DND-41 (cell line): ENCODE data around the gene CPNE9.

Experiments used
- EZH2 ChIP-seq: IDR thresholded peaks from 3 replicates; pipeline ENCODE4 v1.6.1; 2012; ENCODE audit warnings: borderline replicate concordance, low read depth, mild to moderate bottlenecking, moderate library complexity, low read length, inconsistent platforms; ENCODE audit not compliant: severe bottlenecking
- TF ChIP-seq, protein P1 (sequence below): IDR thresholded peaks from 2 replicates; pipeline ENCODE4 v1.5.1; 2012; ENCODE audit warnings: borderline replicate concordance, low read length, moderate library complexity, mild to moderate bottlenecking; ENCODE audit not compliant: poor library complexity, severe bottlenecking; ENCODE audit errors: extremely low read depth

- TF ChIP-seq, protein P1, sequence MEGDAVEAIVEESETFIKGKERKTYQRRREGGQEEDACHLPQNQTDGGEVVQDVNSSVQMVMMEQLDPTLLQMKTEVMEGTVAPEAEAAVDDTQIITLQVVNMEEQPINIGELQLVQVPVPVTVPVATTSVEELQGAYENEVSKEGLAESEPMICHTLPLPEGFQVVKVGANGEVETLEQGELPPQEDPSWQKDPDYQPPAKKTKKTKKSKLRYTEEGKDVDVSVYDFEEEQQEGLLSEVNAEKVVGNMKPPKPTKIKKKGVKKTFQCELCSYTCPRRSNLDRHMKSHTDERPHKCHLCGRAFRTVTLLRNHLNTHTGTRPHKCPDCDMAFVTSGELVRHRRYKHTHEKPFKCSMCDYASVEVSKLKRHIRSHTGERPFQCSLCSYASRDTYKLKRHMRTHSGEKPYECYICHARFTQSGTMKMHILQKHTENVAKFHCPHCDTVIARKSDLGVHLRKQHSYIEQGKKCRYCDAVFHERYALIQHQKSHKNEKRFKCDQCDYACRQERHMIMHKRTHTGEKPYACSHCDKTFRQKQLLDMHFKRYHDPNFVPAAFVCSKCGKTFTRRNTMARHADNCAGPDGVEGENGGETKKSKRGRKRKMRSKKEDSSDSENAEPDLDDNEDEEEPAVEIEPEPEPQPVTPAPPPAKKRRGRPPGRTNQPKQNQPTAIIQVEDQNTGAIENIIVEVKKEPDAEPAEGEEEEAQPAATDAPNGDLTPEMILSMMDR: no peak
- TF ChIP-seq EZH2: no peak
These were observed 5.7 kb upstream of the CPNE9 start for GRCh38 chr3:9697892-9698291.
